D721Med (cell line): ENCODE data around the gene TXLNG.

ENCODE experiments used
- DNase-seq: peaks from one replicate; pipeline ENCODE4 v3.0.0; 2011; ENCODE audit warnings: low spot score; ENCODE audit not compliant: insufficient read length
- FAIRE-seq: peaks from 2 replicates; lab custom pipeline; 2011; peaks lifted over from hg19 to GRCh38; lab: Jason Lieb, UNC
- CTCF ChIP-seq: IDR thresholded peaks from 2 replicates; pipeline ENCODE4 v1.5.1; 2012; ENCODE audit warnings: mild to moderate bottlenecking, control low read depth; ENCODE audit not compliant: insufficient read depth; ENCODE audit errors: missing control alignments

Gene TXLNG

GRCh38 chrX:16838202-16839066 lies 52.2 kb downstream of the TXLNG start:
- FAIRE-seq (no peak), DNase-seq (no peak)
- no peak for TF ChIP-seq CTCF

GRCh38 chrX:16839219-16839851 lies 53.1 kb downstream of the TXLNG start:
- FAIRE-seq (no peak), DNase-seq (no peak)
- TF ChIP-seq CTCF = no peak

GRCh38 chrX:16839852-16840460 lies 53.7 kb downstream of the TXLNG start:
- DNase-seq = no peak
- TF ChIP-seq CTCF = no peak
- FAIRE-seq = no peak

- TF ChIP-seq CTCF = no peak
- FAIRE-seq = no peak
- no peak for DNase-seq
These were observed 56.4 kb downstream of the TXLNG start for GRCh38 chrX:16842684-16843083.

GRCh38 chrX:16843208-16843909 lies 57.1 kb downstream of the TXLNG start:
- TF ChIP-seq CTCF = no peak
- DNase-seq = no peak
- FAIRE-seq = no peak

- TF ChIP-seq CTCF = no peak
These were observed 59.4 kb downstream of the TXLNG start for GRCh38 chrX:16845686-16846085.

More at GRCh38 chrX:16845686-16846085, 59.4 kb downstream of the TXLNG start:
- FAIRE-seq (no peak), DNase-seq (no peak)
